ENCODE data around the gene SCLY. TPM values are rescaled to one million over a fixed set of nuclear protein-coding genes. Genes with fewer than 3 reads are reported as not detected.
"Not testable (repeated sequence)": the region's sequence is repeated elsewhere in the genome, so short reads cannot be mapped to it uniquely, and the experiment has no call there.

Gene SCLY
- total RNA-seq, 1 donor: 4.6 TPM

DNA sequence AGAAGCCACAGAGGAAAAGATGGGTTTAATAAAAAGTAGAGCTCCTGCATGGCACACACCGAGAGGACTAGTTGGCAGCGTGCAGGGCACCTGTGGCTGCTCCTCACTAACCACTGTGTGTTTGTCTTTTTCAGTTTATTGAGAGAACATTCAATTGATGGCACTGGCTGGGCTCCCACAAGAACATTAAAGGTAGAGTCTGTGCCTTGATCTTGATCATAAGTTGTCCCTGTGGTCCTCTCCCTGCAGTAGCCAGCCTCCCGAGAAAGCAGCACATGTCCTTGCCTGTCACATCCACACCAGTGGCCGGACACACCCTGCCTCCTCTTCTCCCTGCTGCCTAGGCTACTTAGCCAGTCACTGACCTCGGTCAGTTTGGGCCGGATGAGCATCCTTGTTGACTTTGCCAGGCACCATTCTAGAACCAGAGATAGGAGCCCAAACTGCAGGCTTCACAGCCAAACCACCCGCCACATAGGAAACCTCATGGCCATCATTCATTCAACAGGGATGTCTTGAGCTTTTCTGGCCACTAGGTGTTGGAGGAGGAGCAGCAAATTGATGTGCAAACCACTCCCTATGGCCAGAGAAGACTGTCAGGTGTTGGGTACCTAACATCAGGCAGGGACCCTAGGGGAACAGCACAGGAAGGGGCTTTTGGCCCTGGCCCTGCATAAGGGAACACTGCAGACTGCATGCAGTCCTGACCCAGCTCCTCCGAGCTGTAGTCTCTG lies 30.2 kb upstream of the SCLY start:
- Histone ChIP-seq H3K4me3 (ENCODE audit: low read length) (no peak overlapping the region), H3K4me1 (ENCODE audit: insufficient read depth, low read length) (peaks cover 9% of the 10 kb centered on the region), H3K27me3 (ENCODE audit: insufficient read depth, low read length) (no peaks in the 10 kb centered on the region), H3K9me3 (ENCODE audit: low read depth, low read length) (no peaks in the 10 kb centered on the region)

DNA sequence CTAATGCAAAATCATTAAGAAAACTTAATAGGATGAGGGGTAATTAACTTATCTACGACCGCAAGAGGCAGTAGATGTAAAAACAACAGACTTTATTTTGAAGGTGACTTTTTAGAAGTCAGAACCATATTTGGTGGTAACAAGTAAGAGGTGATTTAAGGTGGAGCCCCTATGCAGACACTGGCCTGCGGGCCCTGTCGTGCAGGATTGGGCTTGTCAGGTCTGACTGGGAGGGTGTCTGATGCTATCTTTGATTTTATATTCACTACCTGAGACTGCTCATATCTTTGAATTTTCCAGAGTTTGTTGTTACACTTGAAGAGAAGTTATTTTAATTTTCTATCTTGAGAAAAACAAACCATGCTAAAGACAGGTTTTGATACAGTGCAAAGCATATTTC lies 29.1 kb upstream of the SCLY start:
- Histone ChIP-seq H3K27me3 (ENCODE audit: insufficient read depth, low read length) (no peaks in the 10 kb centered on the region), H3K4me1 (ENCODE audit: insufficient read depth, low read length) (peaks cover 6% of the 10 kb centered on the region), H3K4me3 (ENCODE audit: low read length) (no peak overlapping the region), H3K9me3 (ENCODE audit: low read depth, low read length) (no peaks in the 10 kb centered on the region)

DNA sequence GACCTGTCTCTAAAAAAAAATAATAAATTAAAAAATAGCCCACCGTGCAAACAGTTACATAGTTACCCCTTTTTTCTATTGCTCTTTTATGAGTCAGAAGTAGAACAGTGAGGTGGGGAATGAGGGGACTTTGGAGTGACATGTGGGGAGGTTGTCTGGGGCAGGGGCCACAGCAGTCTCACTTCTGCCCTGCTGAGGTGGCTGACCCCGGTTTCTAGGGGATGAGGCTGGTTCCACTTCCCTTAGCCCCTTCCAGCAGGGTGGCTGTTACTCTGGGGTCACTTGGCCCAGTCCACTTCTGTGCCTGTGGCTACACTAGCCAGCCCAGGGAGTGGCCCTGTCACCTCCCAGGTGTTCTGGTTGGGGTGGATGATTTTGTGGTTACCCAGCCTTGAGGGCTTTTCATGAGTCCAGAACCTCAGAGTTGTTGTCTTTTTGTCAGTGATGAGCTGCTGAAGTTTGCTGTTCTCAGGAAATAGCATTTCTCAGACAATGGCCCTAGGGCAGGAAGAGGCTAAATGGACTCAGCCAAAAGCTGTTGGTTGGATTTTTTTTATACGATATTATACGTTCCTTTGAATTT lies 28.0 kb upstream of the SCLY start:
- Histone ChIP-seq H3K4me1 (ENCODE audit: insufficient read depth, low read length) (no peaks in the 10 kb centered on the region), H3K27me3 (ENCODE audit: insufficient read depth, low read length) (no peaks in the 10 kb centered on the region), H3K9me3 (ENCODE audit: low read depth, low read length) (no peaks in the 10 kb centered on the region), H3K4me3 (ENCODE audit: low read length) (no peak overlapping the region)

DNA sequence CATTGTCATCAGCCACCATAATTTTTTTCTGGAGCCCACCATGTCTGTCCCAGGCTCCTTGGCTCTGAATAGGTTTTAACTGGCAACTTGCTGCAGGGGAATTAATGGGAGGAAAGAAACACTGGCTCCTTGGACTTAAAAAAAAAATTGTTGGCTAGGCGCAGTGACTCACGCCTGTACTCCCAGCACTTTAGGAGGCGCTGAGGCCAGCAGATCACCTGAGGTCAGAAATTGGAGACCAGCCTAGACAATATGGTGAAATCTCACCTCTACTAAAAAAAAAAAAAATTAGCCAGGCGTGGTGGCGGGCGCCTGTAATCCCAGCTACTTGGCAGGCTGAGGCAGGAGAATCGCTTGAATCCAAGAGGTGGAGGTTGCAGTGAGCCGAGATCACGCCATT lies 26.8 kb upstream of the SCLY start:
- not testable (repeated sequence) for H3K9me3 ChIP-seq (ENCODE audit: low read depth, low read length); H3K4me3 ChIP-seq (ENCODE audit: low read length)

DNA sequence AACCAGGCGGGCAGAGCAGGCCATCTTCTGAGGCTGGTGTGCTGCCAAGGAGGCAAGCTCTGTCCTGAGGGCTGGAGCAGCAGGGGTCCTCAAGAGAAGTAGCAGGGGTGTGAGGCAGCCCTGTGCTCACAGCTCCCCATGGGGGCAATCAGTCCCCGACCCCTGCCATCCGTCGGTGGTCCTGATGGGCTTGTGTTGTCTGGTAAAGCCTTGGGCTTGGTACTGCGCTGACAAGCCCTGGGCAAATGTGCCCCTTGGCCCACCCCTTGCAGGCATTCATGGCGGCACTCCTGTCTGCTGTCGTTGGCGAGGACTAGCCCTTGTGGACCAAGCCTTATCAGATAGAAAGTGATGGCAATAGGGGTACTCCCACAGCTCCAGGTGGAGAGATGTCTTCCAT lies 22.6 kb upstream of the SCLY start:
- Histone ChIP-seq H3K4me3 (ENCODE audit: low read length) (no peak overlapping the region), H3K9me3 (ENCODE audit: low read depth, low read length) (no peaks in the 10 kb centered on the region), H3K4me1 (ENCODE audit: insufficient read depth, low read length) (no peaks in the 10 kb centered on the region), H3K27me3 (ENCODE audit: insufficient read depth, low read length) (no peaks in the 10 kb centered on the region)

More for the DNA sequence above, 26.8 kb upstream of the SCLY start:
- H3K27me3 ChIP-seq (ENCODE audit: insufficient read depth, low read length); H3K4me1 ChIP-seq (ENCODE audit: insufficient read depth, low read length): not testable (repeated sequence)

DNA sequence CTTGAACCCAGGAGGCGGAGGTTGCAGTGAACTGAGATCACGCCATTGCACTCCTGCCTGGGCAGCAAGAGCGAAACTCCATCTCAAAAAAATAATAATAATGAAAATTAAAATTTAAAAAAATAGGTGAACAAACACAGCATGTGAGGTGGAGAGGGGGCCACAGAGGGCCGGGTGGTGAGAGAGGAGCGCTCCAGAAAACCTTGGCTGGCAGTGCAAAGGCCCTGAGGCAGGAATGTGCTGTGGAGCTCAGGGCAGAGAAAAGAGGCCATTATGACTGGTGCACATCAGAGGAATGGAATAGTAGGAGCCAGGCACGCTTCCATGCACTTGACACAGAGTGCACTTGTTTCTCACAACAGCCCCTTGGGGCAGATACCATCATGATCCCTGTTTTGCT lies 21.6 kb upstream of the SCLY start:
- H3K4me1 ChIP-seq (ENCODE audit: insufficient read depth, low read length): no peaks in the 10 kb centered on the region
- H3K9me3 ChIP-seq (ENCODE audit: low read depth, low read length): no peaks in the 10 kb centered on the region
- no peaks in the 10 kb centered on the region for H3K27me3 ChIP-seq (ENCODE audit: insufficient read depth, low read length)
- no peak overlapping the region for H3K4me3 ChIP-seq (ENCODE audit: low read length)

DNA sequence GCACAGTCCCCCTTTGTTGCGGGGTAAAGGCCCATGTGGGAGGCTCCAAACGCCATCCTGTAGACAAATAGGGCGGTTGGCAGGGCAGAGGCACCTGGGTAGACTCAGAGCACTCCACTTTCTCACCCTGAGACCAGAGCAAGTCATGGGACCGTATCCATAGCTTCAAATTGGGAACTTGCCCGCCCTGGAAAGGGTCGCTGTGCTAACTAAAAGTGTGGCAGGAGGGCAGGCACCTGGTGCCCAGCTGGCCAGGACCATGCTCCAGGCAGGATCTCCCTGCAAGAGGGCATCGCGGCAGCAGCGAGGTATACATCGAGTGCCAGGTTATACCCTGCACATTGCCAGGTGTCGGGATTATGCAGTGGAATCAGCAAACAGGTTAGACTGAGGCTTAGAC lies 20.8 kb upstream of the SCLY start:
- H3K9me3 ChIP-seq (ENCODE audit: low read depth, low read length): no peaks in the 10 kb centered on the region
- H3K4me1 ChIP-seq (ENCODE audit: insufficient read depth, low read length): no peaks in the 10 kb centered on the region
- H3K27me3 ChIP-seq (ENCODE audit: insufficient read depth, low read length): no peaks in the 10 kb centered on the region
- no peak overlapping the region for H3K4me3 ChIP-seq (ENCODE audit: low read length)

DNA sequence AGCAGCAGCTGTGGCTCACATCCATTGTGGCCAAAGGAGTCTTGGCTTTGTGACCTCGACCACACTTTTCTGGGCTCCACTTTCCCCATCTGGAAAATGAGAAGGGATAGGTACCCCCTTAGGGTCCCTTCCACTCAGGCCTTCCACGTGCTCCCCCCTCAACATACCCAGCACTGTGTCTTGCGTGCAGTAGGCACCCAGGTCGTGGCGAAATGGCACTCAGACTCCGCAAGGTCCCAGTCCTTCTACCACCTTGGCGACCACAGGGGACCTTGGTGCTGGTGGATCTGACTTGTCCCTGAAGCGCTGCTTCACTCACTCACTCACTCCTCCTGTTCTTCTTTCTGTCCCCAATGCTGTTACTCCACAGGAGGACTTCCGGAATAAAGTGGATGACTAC lies 19.9 kb upstream of the SCLY start:
- Histone ChIP-seq H3K27me3 (ENCODE audit: insufficient read depth, low read length) (no peaks in the 10 kb centered on the region), H3K4me1 (ENCODE audit: insufficient read depth, low read length) (no peaks in the 10 kb centered on the region), H3K4me3 (ENCODE audit: low read length) (no peak overlapping the region), H3K9me3 (ENCODE audit: low read depth, low read length) (no peaks in the 10 kb centered on the region)

DNA sequence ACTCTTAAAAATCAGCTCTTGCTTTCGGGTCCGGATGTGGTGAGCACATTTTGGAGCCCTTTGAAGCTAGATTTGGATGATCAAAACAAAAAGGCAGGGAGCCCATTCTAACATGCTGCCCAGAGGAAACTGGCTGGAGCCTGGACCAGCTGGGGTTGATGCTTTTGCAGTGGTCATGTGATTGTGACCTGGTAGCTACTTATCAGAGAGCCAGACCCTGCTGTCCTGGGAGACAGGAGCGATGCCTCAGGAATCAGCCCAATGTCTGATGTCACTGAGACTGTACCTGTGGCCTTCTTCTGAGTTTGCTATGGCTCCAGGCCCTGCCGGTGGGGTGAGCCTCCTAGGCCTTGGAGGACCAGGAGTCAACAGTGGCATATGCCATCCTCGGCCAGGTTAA lies 18.7 kb upstream of the SCLY start:
- Histone ChIP-seq H3K9me3 (ENCODE audit: low read depth, low read length) (no peaks in the 10 kb centered on the region), H3K27me3 (ENCODE audit: insufficient read depth, low read length) (no peaks in the 10 kb centered on the region), H3K4me3 (ENCODE audit: low read length) (no peak overlapping the region), H3K4me1 (ENCODE audit: insufficient read depth, low read length) (no peaks in the 10 kb centered on the region)

DNA sequence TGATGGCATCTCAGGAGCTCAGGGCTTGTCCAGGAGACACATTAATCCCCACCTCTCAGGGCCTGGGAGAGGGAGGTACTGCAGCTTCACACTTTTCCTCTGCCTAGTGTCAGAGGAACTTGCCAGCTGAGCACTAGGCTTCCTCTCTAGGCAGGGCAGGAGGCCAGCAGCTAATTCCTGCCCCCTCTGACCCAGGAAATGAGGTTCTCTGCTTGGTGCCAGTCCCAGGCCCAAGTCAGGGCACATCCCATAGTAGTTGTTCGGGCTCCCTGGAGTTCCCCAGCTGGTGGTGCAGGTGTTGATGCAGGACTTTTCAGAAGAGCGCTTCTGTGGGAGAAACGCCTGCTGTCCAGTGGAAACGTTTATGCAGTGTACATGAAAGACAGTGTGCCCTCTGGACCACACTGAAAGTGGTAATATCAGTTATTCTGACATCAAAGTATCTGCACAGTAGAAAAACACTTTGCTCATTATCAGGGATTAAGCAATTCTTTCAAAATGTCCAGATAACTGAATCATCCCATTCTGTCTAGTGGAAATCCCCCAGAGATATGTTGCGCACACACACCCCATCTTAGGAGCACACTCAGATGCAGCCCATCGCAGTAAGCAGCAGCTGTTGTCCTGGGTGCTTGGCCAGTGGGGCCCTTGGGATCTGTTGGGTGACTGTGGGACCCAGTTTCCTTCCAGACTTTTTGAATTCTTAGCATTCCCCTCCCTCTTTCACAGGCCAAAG lies 17.8 kb upstream of the SCLY start:
- Histone ChIP-seq H3K9me3 (ENCODE audit: low read depth, low read length) (no peaks in the 10 kb centered on the region), H3K27me3 (ENCODE audit: insufficient read depth, low read length) (no peaks in the 10 kb centered on the region), H3K4me1 (ENCODE audit: insufficient read depth, low read length) (no peaks in the 10 kb centered on the region), H3K4me3 (ENCODE audit: low read length) (no peak overlapping the region)

DNA sequence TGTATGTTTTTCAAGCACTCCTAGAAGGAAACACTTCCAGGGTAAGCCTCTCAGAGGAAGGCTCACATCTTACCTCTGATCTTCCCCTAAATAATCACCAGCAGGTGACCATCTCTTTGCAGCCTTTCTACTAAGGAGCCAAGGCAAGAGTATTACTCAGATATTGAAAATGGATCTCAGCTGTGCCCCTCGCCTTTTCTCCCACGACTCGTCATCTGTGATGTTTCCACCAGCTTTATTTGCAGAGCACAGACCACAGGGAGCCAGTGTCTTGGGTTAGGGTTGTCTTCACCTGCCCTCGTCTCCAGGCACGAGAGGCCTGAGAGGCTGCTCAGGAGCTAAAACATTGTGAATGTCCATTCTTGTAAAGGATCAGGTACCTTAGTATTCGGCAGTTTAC lies 16.9 kb upstream of the SCLY start:
- no peaks in the 10 kb centered on the region for H3K9me3 ChIP-seq (ENCODE audit: low read depth, low read length)
- no peak overlapping the region for H3K4me3 ChIP-seq (ENCODE audit: low read length)
- no peaks in the 10 kb centered on the region for H3K4me1 ChIP-seq (ENCODE audit: insufficient read depth, low read length)
- H3K27me3 ChIP-seq (ENCODE audit: insufficient read depth, low read length): no peaks in the 10 kb centered on the region

DNA sequence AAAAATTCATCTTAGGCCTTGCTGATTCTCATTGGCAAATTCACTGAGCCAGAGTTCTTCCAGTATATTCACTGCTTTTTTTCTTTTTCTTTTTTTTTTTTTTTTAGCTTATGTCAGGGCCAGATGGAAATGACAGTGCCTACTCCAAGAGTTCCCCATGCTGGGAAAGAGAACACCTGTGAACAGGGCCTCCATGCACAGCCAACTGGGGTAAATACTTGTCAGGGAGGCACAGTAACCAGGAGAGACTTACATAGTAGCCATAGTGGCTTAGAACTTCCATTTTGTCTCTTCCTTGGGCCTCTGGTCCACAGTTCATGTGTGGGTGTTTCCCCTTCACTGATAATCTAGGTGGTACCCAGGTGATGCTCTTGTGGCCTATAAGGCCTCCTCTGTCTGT lies 15.2 kb upstream of the SCLY start:
- no peaks in the 10 kb centered on the region for H3K4me1 ChIP-seq (ENCODE audit: insufficient read depth, low read length)
- no peaks in the 10 kb centered on the region for H3K9me3 ChIP-seq (ENCODE audit: low read depth, low read length)
- H3K4me3 ChIP-seq (ENCODE audit: low read length): no peak overlapping the region
- H3K27me3 ChIP-seq (ENCODE audit: insufficient read depth, low read length): no peaks in the 10 kb centered on the region

DNA sequence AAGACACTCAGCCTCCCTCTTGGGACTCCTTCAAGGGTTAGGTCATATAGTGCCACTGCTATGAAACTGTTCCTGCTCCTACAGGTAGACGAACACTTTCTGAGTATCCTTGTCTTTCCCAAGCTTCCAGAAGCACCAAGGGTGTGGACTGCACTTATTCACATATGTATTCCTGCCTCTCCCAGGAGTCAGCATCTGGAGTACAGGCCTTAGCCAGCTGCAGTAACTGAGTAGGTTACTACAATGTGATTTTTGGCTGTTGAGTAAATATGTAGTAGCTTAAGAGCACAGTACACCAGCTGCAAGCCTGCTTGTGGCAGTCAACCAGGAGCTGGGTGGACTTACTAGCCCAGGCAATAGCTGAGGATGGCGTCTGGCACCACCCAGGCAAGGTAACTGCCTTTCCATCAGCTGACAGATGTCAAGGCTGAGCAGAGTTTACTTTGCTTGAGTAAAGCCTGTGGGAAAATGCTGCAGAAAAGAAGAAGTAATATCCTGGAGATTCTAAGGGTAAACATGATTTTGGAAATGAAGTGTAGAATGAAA lies 14.0 kb upstream of the SCLY start:
- H3K4me3 ChIP-seq (ENCODE audit: low read length): no peak overlapping the region
- no peaks in the 10 kb centered on the region for H3K9me3 ChIP-seq (ENCODE audit: low read depth, low read length)
- no peaks in the 10 kb centered on the region for H3K27me3 ChIP-seq (ENCODE audit: insufficient read depth, low read length)
- no peaks in the 10 kb centered on the region for H3K4me1 ChIP-seq (ENCODE audit: insufficient read depth, low read length)

DNA sequence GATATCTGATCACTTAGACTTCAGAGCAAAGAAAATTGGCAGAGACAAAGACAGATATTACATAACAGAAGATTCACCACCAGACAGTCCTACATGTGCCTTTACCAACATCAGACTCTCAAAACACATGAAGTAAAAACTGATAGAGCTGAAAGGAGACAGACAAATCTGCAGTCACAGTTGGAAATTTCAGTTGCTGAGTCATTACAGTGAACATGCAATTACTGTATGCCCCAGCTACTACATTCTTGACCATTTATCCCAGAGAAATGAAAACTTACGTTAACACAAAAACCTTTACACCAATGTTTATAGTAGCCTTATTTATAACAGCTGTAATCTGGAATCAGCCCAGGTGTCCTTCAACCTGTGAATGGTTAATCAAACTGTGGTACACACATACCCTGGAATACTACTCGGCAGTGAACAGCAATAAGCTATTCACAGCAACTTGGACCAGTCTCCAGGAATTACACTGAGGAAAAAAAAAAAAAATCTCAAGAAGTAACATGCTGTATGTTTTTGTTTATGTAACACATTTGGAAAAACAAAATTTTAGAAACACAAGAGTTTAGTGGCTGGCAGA lies 7.5 kb upstream of the SCLY start:
- Histone ChIP-seq H3K4me3 (ENCODE audit: low read length) (no peak overlapping the region), H3K27me3 (ENCODE audit: insufficient read depth, low read length) (peaks cover 10% of the 10 kb centered on the region), H3K9me3 (ENCODE audit: low read depth, low read length) (no peaks in the 10 kb centered on the region), H3K4me1 (ENCODE audit: insufficient read depth, low read length) (no peaks in the 10 kb centered on the region)

DNA sequence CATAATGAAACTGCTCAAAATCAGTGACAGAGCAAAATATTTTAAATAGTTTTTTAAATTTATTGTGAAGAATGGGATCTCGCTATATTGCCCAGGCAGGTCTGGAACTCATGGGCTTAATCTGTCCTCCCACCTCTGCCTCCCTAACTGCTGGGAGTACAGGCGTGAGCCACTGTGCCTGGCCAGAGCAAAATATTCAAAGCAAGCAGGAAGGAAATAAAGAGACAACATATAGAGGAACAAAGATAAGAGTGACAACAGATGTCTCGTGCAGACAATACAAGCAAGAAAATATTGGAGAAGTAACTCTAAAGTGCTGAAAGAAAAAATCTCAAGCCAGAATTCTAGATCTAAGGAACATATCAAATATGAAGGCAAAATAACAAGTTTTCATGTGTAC lies 5.0 kb upstream of the SCLY start:
- H3K9me3 ChIP-seq (ENCODE audit: low read depth, low read length): no peaks in the 10 kb centered on the region
- H3K4me1 ChIP-seq (ENCODE audit: insufficient read depth, low read length): peaks cover 8% of the 10 kb centered on the region
- H3K4me3 ChIP-seq (ENCODE audit: low read length): no peak overlapping the region
- H3K27me3 ChIP-seq (ENCODE audit: insufficient read depth, low read length): peaks cover 10% of the 10 kb centered on the region

Measured in mononuclear cell (primary cell).